ENCODE results near the gene CCZ1B. TPM values are rescaled to one million over a fixed set of nuclear protein-coding genes. Genes with fewer than 3 reads are reported as not detected.
"Not testable (repeated sequence)": the region's sequence is repeated elsewhere in the genome, so short reads cannot be mapped to it uniquely, and the experiment has no call there.

Gene CCZ1B
- total RNA-seq, 2 donors from 2014 or later, result 12.0 to 18.5 TPM

GRCh38 chr7:6847751-6848150 is 21.7 kb upstream of the CCZ1B start:
- not testable (repeated sequence) for DNase-seq (ENCODE audit: low spot score); H3K36me3 ChIP-seq; H3K9me3 ChIP-seq; H3K27me3 ChIP-seq; H3K27ac ChIP-seq; H3K4me3 ChIP-seq; H3K4me1 ChIP-seq

- H3K9me3 ChIP-seq; H3K36me3 ChIP-seq; H3K27me3 ChIP-seq; H3K4me3 ChIP-seq; DNase-seq (ENCODE audit: low spot score); H3K4me1 ChIP-seq; H3K27ac ChIP-seq: not testable (repeated sequence)
Observed at GRCh38 chr7:6845971-6846449, 19.9 kb upstream of the CCZ1B start.

DNA sequence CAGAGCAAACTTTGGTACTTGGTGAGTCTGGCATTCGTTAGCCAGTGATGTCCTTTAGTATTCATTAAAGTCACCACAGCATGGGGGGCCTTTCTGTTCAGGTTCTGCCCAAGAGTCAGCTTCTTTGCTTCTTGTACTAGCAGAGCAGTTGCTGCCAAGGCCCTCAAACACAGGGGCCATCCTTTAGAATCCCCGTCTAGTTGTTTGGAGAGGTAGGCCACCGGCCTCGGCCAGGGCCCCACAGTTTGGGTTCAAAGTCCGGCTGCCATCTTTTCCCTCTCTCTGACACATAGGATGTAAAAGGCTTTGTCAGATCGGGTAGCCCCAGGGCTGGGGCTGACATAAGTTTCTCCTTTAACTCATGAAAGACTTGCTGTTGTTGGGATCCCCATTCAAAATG is 17.6 kb upstream of the CCZ1B start:
- not testable (repeated sequence) for H3K27me3 ChIP-seq; DNase-seq (ENCODE audit: low spot score); H3K27ac ChIP-seq; H3K4me3 ChIP-seq; H3K9me3 ChIP-seq; H3K4me1 ChIP-seq; H3K36me3 ChIP-seq

DNA sequence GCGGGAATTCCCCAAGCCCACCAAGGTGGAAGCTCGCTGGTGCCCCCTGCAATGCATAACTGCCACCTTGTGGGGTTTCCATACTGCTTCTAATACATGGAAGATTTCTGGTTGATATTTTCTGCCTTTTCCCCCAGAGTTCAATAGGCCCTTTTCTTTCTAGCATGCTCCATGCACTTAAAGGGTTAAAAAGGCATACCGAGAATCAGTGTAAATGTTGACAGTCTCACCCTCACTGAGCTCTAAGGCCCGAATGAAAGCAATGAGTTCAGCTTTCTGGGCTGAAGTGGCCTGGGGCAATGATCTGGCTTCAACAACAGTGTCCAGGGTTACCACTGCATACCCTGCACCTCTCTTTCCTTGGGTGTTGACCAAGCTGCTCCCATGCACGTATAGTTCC is 17.0 kb upstream of the CCZ1B start:
- H3K27ac ChIP-seq, H3K27me3 ChIP-seq: not testable (repeated sequence)

GRCh38 chr7:6842278-6842921 is 16.3 kb upstream of the CCZ1B start:
- H3K36me3 ChIP-seq; DNase-seq (ENCODE audit: low spot score); H3K27ac ChIP-seq; H3K4me1 ChIP-seq; H3K4me3 ChIP-seq; H3K27me3 ChIP-seq; H3K9me3 ChIP-seq: not testable (repeated sequence)

More for the DNA sequence above, 17.0 kb upstream of the CCZ1B start:
- not testable (repeated sequence) for DNase-seq (ENCODE audit: low spot score); H3K4me3 ChIP-seq; H3K36me3 ChIP-seq; H3K9me3 ChIP-seq; H3K4me1 ChIP-seq

DNA sequence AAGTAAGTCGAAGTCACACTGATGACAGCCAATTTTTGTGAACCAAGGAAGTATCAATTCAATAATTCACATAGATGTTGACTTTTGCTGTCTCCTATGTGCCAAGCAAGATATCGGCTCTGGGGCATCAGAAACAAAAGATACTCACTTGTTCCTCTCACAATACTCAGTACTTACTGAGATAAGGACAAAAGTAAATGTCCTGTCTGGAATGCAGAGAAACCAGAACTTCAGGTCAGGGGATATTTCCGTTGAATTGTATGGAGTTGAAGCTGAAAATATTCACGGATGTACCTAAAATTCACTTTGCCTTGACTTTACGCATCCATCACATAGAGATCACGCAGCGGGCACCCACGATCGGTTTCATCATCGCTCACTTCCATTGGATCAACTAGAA is 11.0 kb upstream of the CCZ1B start:
- not testable (repeated sequence) for H3K4me1 ChIP-seq; H3K36me3 ChIP-seq; DNase-seq (ENCODE audit: low spot score); H3K4me3 ChIP-seq; H3K27me3 ChIP-seq; H3K9me3 ChIP-seq; H3K27ac ChIP-seq

DNA sequence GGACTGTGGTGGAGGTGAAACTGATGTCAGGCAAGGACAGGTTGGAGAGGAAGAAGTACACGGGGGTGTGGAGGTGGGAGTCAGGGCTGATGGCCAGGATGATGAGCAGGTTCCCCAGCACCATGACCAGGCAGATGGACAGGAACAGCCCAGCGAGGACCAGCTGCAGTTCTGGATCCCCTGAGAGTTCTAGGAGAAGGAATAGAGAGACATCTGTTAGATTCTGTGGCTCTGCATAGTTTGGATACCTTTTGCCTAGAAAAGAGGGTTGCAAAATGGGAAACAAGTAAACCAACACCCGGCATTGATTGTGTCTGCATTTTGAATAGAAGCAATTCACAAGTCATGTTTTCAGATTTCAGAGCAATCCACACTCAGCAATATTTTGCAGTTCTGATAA is 9.4 kb upstream of the CCZ1B start:
- not testable (repeated sequence) for H3K36me3 ChIP-seq; DNase-seq (ENCODE audit: low spot score); H3K27me3 ChIP-seq; H3K4me1 ChIP-seq; H3K27ac ChIP-seq; H3K9me3 ChIP-seq; H3K4me3 ChIP-seq

- TF ChIP-seq CTCF (IDR thresholded peaks at IDR 0.05), result no peak
- H3K36me3 ChIP-seq, result no peaks in the 10 kb centered on the region
- no peaks in the 10 kb centered on the region for H3K4me1 ChIP-seq
- no peak overlapping the region for H3K4me3 ChIP-seq
- DNase-seq (ENCODE audit: low spot score), result no peak
- H3K27me3 ChIP-seq, result no peaks in the 10 kb centered on the region
- H3K27ac ChIP-seq, result no peak overlapping the region
- no peaks in the 10 kb centered on the region for H3K9me3 ChIP-seq
Observed at GRCh38 chr7:6833636-6834035, 7.6 kb upstream of the CCZ1B start.

GRCh38 chr7:6831018-6831725 is 5.1 kb upstream of the CCZ1B start:
- Histone ChIP-seq H3K4me1 (no peaks in the 10 kb centered on the region), H3K4me3 (no peak overlapping the region), H3K27ac (no peak overlapping the region), H3K9me3 (no peaks in the 10 kb centered on the region), H3K27me3 (no peaks in the 10 kb centered on the region), H3K36me3 (no peaks in the 10 kb centered on the region)
- TF ChIP-seq CTCF (IDR thresholded peaks at IDR 0.05), result no peak
- DNase-seq (ENCODE audit: low spot score), result no peak

DNA sequence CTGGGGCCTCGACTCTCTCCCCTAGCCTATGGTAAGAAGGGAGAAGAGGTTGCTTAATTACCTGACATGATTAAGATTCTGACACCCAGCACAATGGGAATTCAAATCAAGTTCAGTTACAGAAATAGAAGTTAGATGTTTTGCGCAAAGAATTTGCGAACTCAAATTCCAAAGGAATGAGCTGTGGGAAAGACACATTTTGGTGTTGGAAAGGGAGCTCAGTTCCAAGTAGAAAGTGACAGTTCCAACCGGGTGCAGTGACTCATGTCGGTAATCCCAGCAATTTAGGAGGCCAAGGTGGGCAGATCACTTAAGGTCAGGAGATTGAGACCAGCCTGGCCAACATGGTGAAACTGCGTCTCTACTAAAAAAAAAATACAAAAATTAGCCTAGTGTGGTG is 4.0 kb upstream of the CCZ1B start:
- H3K4me3 ChIP-seq; H3K4me1 ChIP-seq; H3K9me3 ChIP-seq; H3K36me3 ChIP-seq; H3K27me3 ChIP-seq; H3K27ac ChIP-seq; DNase-seq (ENCODE audit: low spot score): not testable (repeated sequence)

- H3K27ac ChIP-seq; H3K4me1 ChIP-seq; H3K36me3 ChIP-seq; DNase-seq (ENCODE audit: low spot score); H3K4me3 ChIP-seq; H3K27me3 ChIP-seq; H3K9me3 ChIP-seq: not testable (repeated sequence)
Observed at GRCh38 chr7:6829616-6830015, 3.5 kb upstream of the CCZ1B start.

GRCh38 chr7:6827180-6827579 is 1.1 kb upstream of the CCZ1B start:
- H3K36me3 ChIP-seq, result not testable (repeated sequence)

More at GRCh38 chr7:6827180-6827579, 1.1 kb upstream of the CCZ1B start:
- not testable (repeated sequence) for H3K9me3 ChIP-seq; DNase-seq (ENCODE audit: low spot score); H3K4me1 ChIP-seq; H3K27me3 ChIP-seq; H3K27ac ChIP-seq; H3K4me3 ChIP-seq
